MM.1S (cell line): Measurements from ENCODE around the gene RNFT2.
A peak's percentile ranks its signal among the peaks of the same experiment; 100 is the strongest.

Experiments used
- DNase-seq: peaks from one replicate; pipeline ENCODE4 v3.0.0-alpha.2; 2015
- H2AFZ ChIP-seq: fragments of 300-600 bp; sonication (generic); 2 replicates; pipeline ENCODE4 v1.6.0; 2016; ENCODE audit warnings: antibody characterized with exemption, low read length
- H3F3A ChIP-seq: fragments of 300-600 bp; sonication (generic); 2 replicates; pipeline ENCODE4 v1.6.1; 2016; ENCODE audit warnings: mild to moderate bottlenecking, antibody characterized with exemption, low read length, moderate library complexity, mixed read lengths; ENCODE audit not compliant: insufficient read depth
- H3K27ac ChIP-seq: fragments of 300-600 bp; sonication (generic); 2 replicates; pipeline ENCODE4 v1.5.1; 2016; ENCODE audit warnings: mild to moderate bottlenecking, low read length
- H3K27me3 ChIP-seq: fragments of 300-600 bp; sonication (generic); replicated peaks from 2 replicates; pipeline ENCODE4 v1.6.0; 2016; ENCODE audit warnings: low read length; ENCODE audit not compliant: insufficient read depth
- H3K36me3 ChIP-seq: fragments of 300-600 bp; sonication (generic); replicated peaks from 2 replicates; pipeline ENCODE4 v1.6.1; 2016; ENCODE audit warnings: mild to moderate bottlenecking, low read length, mixed read lengths; ENCODE audit not compliant: insufficient read depth
- H3K4me1 ChIP-seq: fragments of 300-600 bp; sonication (generic); 2 replicates; pipeline ENCODE4 v1.6.1; 2016; ENCODE audit warnings: low read length, mixed read lengths
- H3K4me2 ChIP-seq: fragments of 300-600 bp; sonication (generic); 2 replicates; pipeline ENCODE4 v1.6.0; 2016; ENCODE audit warnings: low read depth, low read length
- H3K4me3 ChIP-seq: fragments of 300-600 bp; sonication (generic); 2 replicates; pipeline ENCODE4 v1.5.1; 2016; ENCODE audit warnings: low read length, mixed read lengths
- H3K79me2 ChIP-seq: fragments of 300-600 bp; sonication (generic); 2 replicates; pipeline ENCODE4 v1.6.1; 2016; ENCODE audit warnings: mixed run types, low read length, mixed read lengths
- H3K9ac ChIP-seq: fragments of 300-600 bp; sonication (generic); 2 replicates; pipeline ENCODE4 v1.6.1; 2016; ENCODE audit warnings: low read length, mixed read lengths
- H3K9me2 ChIP-seq: fragments of 300-600 bp; sonication (generic); replicated peaks from 2 replicates; pipeline ENCODE4 v1.6.1; 2016; ENCODE audit warnings: mild to moderate bottlenecking, low read length, mixed read lengths; ENCODE audit not compliant: insufficient read depth
- H3K9me3 ChIP-seq: fragments of 300-600 bp; sonication (generic); replicated peaks from 2 replicates; pipeline ENCODE4 v1.6.1; 2016; ENCODE audit warnings: mild to moderate bottlenecking, low read length, mixed read lengths; ENCODE audit not compliant: insufficient read depth
- H4K20me1 ChIP-seq: fragments of 300-600 bp; sonication (generic); 2 replicates; pipeline ENCODE4 v1.6.1; 2016; ENCODE audit warnings: mild to moderate bottlenecking, low read length, moderate library complexity, mixed read lengths; ENCODE audit not compliant: insufficient read depth
- CTCF ChIP-seq: fragments of 300-600 bp; sonication (generic); IDR thresholded peaks from 2 replicates; pipeline ENCODE4 v1.5.1; 2016; ENCODE audit warnings: antibody characterized with exemption, low read length, mixed read lengths
- EZH2 ChIP-seq: fragments of 300-600 bp; sonication (generic); optimal IDR thresholded peaks from 2 replicates; pipeline ENCODE3; 2017; ENCODE audit warnings: low read depth, mild to moderate bottlenecking, antibody characterized with exemption, low read length, mixed read lengths
- EZH2phosphoT487 ChIP-seq: fragments of 300-600 bp; sonication (generic); IDR thresholded peaks from 2 replicates; pipeline ENCODE4 v1.6.1; 2018; ENCODE audit warnings: antibody characterized with exemption, low read length

RNFT2 gene

GRCh38 chr12:116803013-116803736 is 65.1 kb downstream of the RNFT2 start:
- peaks cover 18% of the 10 kb centered on the region for H3K4me1 ChIP-seq
- H3F3A ChIP-seq = peaks cover 11% of the 10 kb centered on the region
- DNase-seq = peak; percentile 77
- no peaks in the 10 kb centered on the region for H3K27me3 ChIP-seq
- no peak overlapping the region for H3K4me3 ChIP-seq
- H2AFZ ChIP-seq = no peak overlapping the region
- H3K4me2 ChIP-seq = 0 out of 2 replicates have a peak overlapping the region, but pooled peaks have one; percentile 18
- H4K20me1 ChIP-seq = no peaks in the 10 kb centered on the region
- H3K9me3 ChIP-seq = no peaks in the 10 kb centered on the region
- TF ChIP-seq EZH2phosphoT487 = no peak
- TF ChIP-seq EZH2 = no peak
- peak overlapping the region; percentile 82 for H3K27ac ChIP-seq
- no peak overlapping the region for H3K9ac ChIP-seq
- no peaks in the 10 kb centered on the region for H3K9me2 ChIP-seq
- H3K36me3 ChIP-seq = no peaks in the 10 kb centered on the region
- no peaks in the 10 kb centered on the region for H3K79me2 ChIP-seq

GRCh38 chr12:116804051-116804450 is 65.9 kb downstream of the RNFT2 start:
- H3K4me1 ChIP-seq = peaks cover 18% of the 10 kb centered on the region
- no peaks in the 10 kb centered on the region for H3K36me3 ChIP-seq
- DNase-seq = peak; percentile 7
- no peak for TF ChIP-seq EZH2
- no peak for TF ChIP-seq EZH2phosphoT487
- no peak for TF ChIP-seq CTCF
- H4K20me1 ChIP-seq = no peaks in the 10 kb centered on the region
- H3K4me3 ChIP-seq = no peak overlapping the region
- peak overlapping the region; percentile 82; the same call in 1 of the 2 replicates for H3K27ac ChIP-seq
- H3K9me2 ChIP-seq = no peaks in the 10 kb centered on the region
- peaks cover 11% of the 10 kb centered on the region for H3F3A ChIP-seq
- no peak overlapping the region for H2AFZ ChIP-seq
- H3K9ac ChIP-seq = no peak overlapping the region
- H3K4me2 ChIP-seq = no peak overlapping the region; the same call in 1 of the 2 replicates
- no peaks in the 10 kb centered on the region for H3K79me2 ChIP-seq
- H3K27me3 ChIP-seq = no peaks in the 10 kb centered on the region
- H3K9me3 ChIP-seq = no peaks in the 10 kb centered on the region

GRCh38 chr12:116806845-116807440 is 68.8 kb downstream of the RNFT2 start:
- H3K79me2 ChIP-seq = no peaks in the 10 kb centered on the region
- no peak overlapping the region for H3K9ac ChIP-seq
- peaks cover 11% of the 10 kb centered on the region for H3F3A ChIP-seq
- no peak overlapping the region for H3K4me3 ChIP-seq
- no peaks in the 10 kb centered on the region for H3K9me2 ChIP-seq
- no peaks in the 10 kb centered on the region for H3K9me3 ChIP-seq
- H3K4me2 ChIP-seq = no peak overlapping the region
- no peaks in the 10 kb centered on the region for H3K27me3 ChIP-seq
- peaks cover 18% of the 10 kb centered on the region for H3K4me1 ChIP-seq
- TF ChIP-seq EZH2 (no peak), EZH2phosphoT487 (no peak), CTCF (no peak)
- no peak overlapping the region for H2AFZ ChIP-seq
- H3K36me3 ChIP-seq = no peaks in the 10 kb centered on the region
- no peak overlapping the region for H3K27ac ChIP-seq
- no peaks in the 10 kb centered on the region for H4K20me1 ChIP-seq
- DNase-seq = no peak

GRCh38 chr12:116807546-116807945 is 69.4 kb downstream of the RNFT2 start:
- Histone ChIP-seq H3F3A (peaks cover 11% of the 10 kb centered on the region), H3K27ac (no peak overlapping the region), H3K27me3 (no peaks in the 10 kb centered on the region), H3K9me3 (no peaks in the 10 kb centered on the region), H3K79me2 (no peaks in the 10 kb centered on the region), H4K20me1 (no peaks in the 10 kb centered on the region), H2AFZ (no peak overlapping the region), H3K4me3 (no peak overlapping the region), H3K9ac (no peak overlapping the region), H3K4me1 (peaks cover 15% of the 10 kb centered on the region), H3K36me3 (no peaks in the 10 kb centered on the region), H3K4me2 (no peak overlapping the region), H3K9me2 (no peaks in the 10 kb centered on the region)
- DNase-seq = no peak
- TF ChIP-seq CTCF (no peak), EZH2 (no peak), EZH2phosphoT487 (no peak)
